ENCODE measurements around the gene TMEM18.

TMEM18 gene

GRCh38 chr2:670637-671036 is 6.6 kb downstream of the TMEM18 start:
- Histone ChIP-seq H2BK15ac (ENCODE audit: low read depth, poor library complexity, severe bottlenecking) (no peak overlapping the region), H3K9ac (ENCODE audit: low read length) (no peak overlapping the region), H3K23ac (ENCODE audit: low read length in 2 of 2) (no peak overlapping the region), H3K36me3 (ENCODE audit: control insufficient read depth in 1 of 2, insufficient read depth in 2 of 2, low read depth in 1 of 2, low read length in 2 of 2) (peaks cover 46 to 55% of the 10 kb centered on the region in 2 experiments), H2AFZ (ENCODE audit: low read depth, low read length) (no peak overlapping the region), H4K8ac (ENCODE audit: low read length) (no peak overlapping the region), H3K4me1 (ENCODE audit: control insufficient read depth, insufficient read depth, low read depth, low read length) (peaks cover 19% of the 10 kb centered on the region), H2AK5ac (ENCODE audit: low read length, severe bottlenecking) (no peak overlapping the region), H3K79me1 (replicated peaks; ENCODE audit: low read length, poor library complexity, severe bottlenecking) (peaks cover 35% of the 10 kb centered on the region), H3K18ac (ENCODE audit: low read depth in 1 of 2, low read length in 2 of 2) (no peak overlapping the region), H3K4me3 (ENCODE audit: insufficient read depth in 1 of 2, low read depth in 1 of 2, low read length in 2 of 2) (no peak overlapping the region), H3K14ac (ENCODE audit: low read length in 2 of 2) (no peak overlapping the region), H2BK5ac (ENCODE audit: low read depth, low read length, poor library complexity, severe bottlenecking) (no peak overlapping the region), H3K27ac (ENCODE audit: low read length, poor library complexity, severe bottlenecking) (no peak overlapping the region), H4K91ac (ENCODE audit: low read length) (no peak overlapping the region), H3K9me3 (ENCODE audit: control insufficient read depth, low read length) (no peaks in the 10 kb centered on the region), H3K4me2 (ENCODE audit: low read length, poor library complexity, severe bottlenecking) (no peak overlapping the region), H2BK120ac (ENCODE audit: low read depth, low read length) (no peak overlapping the region), H3K4ac (ENCODE audit: low read depth in 1 of 2, low read length in 2 of 2) (no peak overlapping the region), H2BK12ac (ENCODE audit: low read length in 2 of 2) (no peak overlapping the region), H3K27me3 (ENCODE audit: control insufficient read depth in 1 of 2, insufficient read depth in 1 of 2, low read length in 2 of 2) (no peaks in the 10 kb centered on the region)
- 95% methylated on average over 18 of the region's 18 CpGs for WGBS
- DNase-seq, result no peak

- no peak overlapping the region for H3K23ac ChIP-seq (ENCODE audit: low read length in 2 of 2)
- no peak overlapping the region for H3K18ac ChIP-seq (ENCODE audit: low read depth in 1 of 2, low read length in 2 of 2)
- no peak overlapping the region for H3K4ac ChIP-seq (ENCODE audit: low read depth in 1 of 2, low read length in 2 of 2)
- H2BK12ac ChIP-seq (ENCODE audit: low read length in 2 of 2), result no peak overlapping the region
- peaks cover 12% of the 10 kb centered on the region for H3K4me1 ChIP-seq (ENCODE audit: control insufficient read depth, insufficient read depth, low read depth, low read length)
- DNase-seq, result peak; percentile 30
- no peak overlapping the region for H2BK5ac ChIP-seq (ENCODE audit: low read depth, low read length, poor library complexity, severe bottlenecking)
- no peak overlapping the region for H2BK15ac ChIP-seq (ENCODE audit: low read depth, poor library complexity, severe bottlenecking)
- H2AFZ ChIP-seq (ENCODE audit: low read depth, low read length), result no peak overlapping the region
- 76% methylated on average over 7 of the region's 7 CpGs for WGBS
- H3K4me2 ChIP-seq (ENCODE audit: low read length, poor library complexity, severe bottlenecking), result no peak overlapping the region
- no peak overlapping the region for H2AK5ac ChIP-seq (ENCODE audit: low read length, severe bottlenecking)
- peaks cover 47 to 61% of the 10 kb centered on the region in 2 experiments for H3K36me3 ChIP-seq (ENCODE audit: control insufficient read depth in 1 of 2, insufficient read depth in 2 of 2, low read depth in 1 of 2, low read length in 2 of 2)
- no peak overlapping the region for H3K14ac ChIP-seq (ENCODE audit: low read length in 2 of 2)
- no peak overlapping the region for H4K8ac ChIP-seq (ENCODE audit: low read length)
- no peaks in the 10 kb centered on the region for H3K27me3 ChIP-seq (ENCODE audit: control insufficient read depth in 1 of 2, insufficient read depth in 1 of 2, low read length in 2 of 2)
- no peak overlapping the region for H3K9ac ChIP-seq (ENCODE audit: low read length)
- H3K79me1 ChIP-seq (replicated peaks; ENCODE audit: low read length, poor library complexity, severe bottlenecking), result peaks cover 41% of the 10 kb centered on the region
- H2BK120ac ChIP-seq (ENCODE audit: low read depth, low read length), result no peak overlapping the region
- H4K91ac ChIP-seq (ENCODE audit: low read length), result no peak overlapping the region
- no peak overlapping the region for H3K27ac ChIP-seq (ENCODE audit: low read length, poor library complexity, severe bottlenecking)
- H3K9me3 ChIP-seq (ENCODE audit: control insufficient read depth, low read length), result no peaks in the 10 kb centered on the region
- H3K4me3 ChIP-seq (ENCODE audit: insufficient read depth in 1 of 2, low read depth in 1 of 2, low read length in 2 of 2), result no peak overlapping the region
These were observed 7.9 kb downstream of the TMEM18 start for GRCh38 chr2:669323-669722.

- H3K36me3 ChIP-seq (ENCODE audit: control insufficient read depth in 1 of 2, insufficient read depth in 2 of 2, low read depth in 1 of 2, low read length in 2 of 2), result peaks cover 51 to 74% of the 10 kb centered on the region in 2 experiments
- H4K91ac ChIP-seq (ENCODE audit: low read length), result no peak overlapping the region
- no peak overlapping the region for H2BK15ac ChIP-seq (ENCODE audit: low read depth, poor library complexity, severe bottlenecking)
- no peak overlapping the region for H2BK12ac ChIP-seq (ENCODE audit: low read length in 2 of 2)
- H3K27ac ChIP-seq (ENCODE audit: low read length, poor library complexity, severe bottlenecking), result no peak overlapping the region
- no peak overlapping the region for H3K4me3 ChIP-seq (ENCODE audit: insufficient read depth in 1 of 2, low read depth in 1 of 2, low read length in 2 of 2)
- H3K9me3 ChIP-seq (ENCODE audit: control insufficient read depth, low read length), result no peaks in the 10 kb centered on the region
- H3K23ac ChIP-seq (ENCODE audit: low read length in 2 of 2), result no peak overlapping the region
- 90% methylated on average over 3 of the region's 3 CpGs for WGBS
- H2AFZ ChIP-seq (ENCODE audit: low read depth, low read length), result no peak overlapping the region
- no peak overlapping the region for H2AK5ac ChIP-seq (ENCODE audit: low read length, severe bottlenecking)
- H2BK5ac ChIP-seq (ENCODE audit: low read depth, low read length, poor library complexity, severe bottlenecking), result no peak overlapping the region
- no peak overlapping the region for H3K4ac ChIP-seq (ENCODE audit: low read depth in 1 of 2, low read length in 2 of 2)
- no peaks in the 10 kb centered on the region for H3K27me3 ChIP-seq (ENCODE audit: control insufficient read depth in 1 of 2, insufficient read depth in 1 of 2, low read length in 2 of 2)
- no peak overlapping the region for H2BK120ac ChIP-seq (ENCODE audit: low read depth, low read length)
- H3K4me1 ChIP-seq (ENCODE audit: control insufficient read depth, insufficient read depth, low read depth, low read length), result peaks cover 3% of the 10 kb centered on the region
- H3K14ac ChIP-seq (ENCODE audit: low read length in 2 of 2), result no peak overlapping the region
- no peak overlapping the region for H3K18ac ChIP-seq (ENCODE audit: low read depth in 1 of 2, low read length in 2 of 2)
- H3K79me1 ChIP-seq (replicated peaks; ENCODE audit: low read length, poor library complexity, severe bottlenecking), result peaks cover 41% of the 10 kb centered on the region
- H4K8ac ChIP-seq (ENCODE audit: low read length), result no peak overlapping the region
- H3K4me2 ChIP-seq (ENCODE audit: low read length, poor library complexity, severe bottlenecking), result no peak overlapping the region
- no peak for DNase-seq
- H3K9ac ChIP-seq (ENCODE audit: low read length), result no peak overlapping the region
These were observed 9.2 kb downstream of the TMEM18 start for GRCh38 chr2:668000-668398.

GRCh38 chr2:667332-667999 is 9.7 kb downstream of the TMEM18 start:
- no peak overlapping the region for H4K8ac ChIP-seq (ENCODE audit: low read length)
- H3K23ac ChIP-seq (ENCODE audit: low read length in 2 of 2), result no peak overlapping the region
- no peak overlapping the region for H3K4me3 ChIP-seq (ENCODE audit: insufficient read depth in 1 of 2, low read depth in 1 of 2, low read length in 2 of 2)
- H3K4me2 ChIP-seq (ENCODE audit: low read length, poor library complexity, severe bottlenecking), result no peak overlapping the region
- H2BK120ac ChIP-seq (ENCODE audit: low read depth, low read length), result no peak overlapping the region
- H3K9me3 ChIP-seq (ENCODE audit: control insufficient read depth, low read length), result no peaks in the 10 kb centered on the region
- H3K14ac ChIP-seq (ENCODE audit: low read length in 2 of 2), result no peak overlapping the region
- no peak overlapping the region for H2AK5ac ChIP-seq (ENCODE audit: low read length, severe bottlenecking)
- H2BK15ac ChIP-seq (ENCODE audit: low read depth, poor library complexity, severe bottlenecking), result no peak overlapping the region
- peak; percentile 70 for DNase-seq
- no peaks in the 10 kb centered on the region for H3K27me3 ChIP-seq (ENCODE audit: control insufficient read depth in 1 of 2, insufficient read depth in 1 of 2, low read length in 2 of 2)
- peaks cover 4% of the 10 kb centered on the region for H3K4me1 ChIP-seq (ENCODE audit: control insufficient read depth, insufficient read depth, low read depth, low read length)
- no peak overlapping the region for H3K18ac ChIP-seq (ENCODE audit: low read depth in 1 of 2, low read length in 2 of 2)
- H3K36me3 ChIP-seq (ENCODE audit: control insufficient read depth in 1 of 2, insufficient read depth in 2 of 2, low read depth in 1 of 2, low read length in 2 of 2), result peaks cover 49 to 74% of the 10 kb centered on the region in 2 experiments
- H4K91ac ChIP-seq (ENCODE audit: low read length), result no peak overlapping the region
- H3K4ac ChIP-seq (ENCODE audit: low read depth in 1 of 2, low read length in 2 of 2), result no peak overlapping the region
- no peak overlapping the region for H2AFZ ChIP-seq (ENCODE audit: low read depth, low read length)
- H3K9ac ChIP-seq (ENCODE audit: low read length), result no peak overlapping the region
- H3K27ac ChIP-seq (ENCODE audit: low read length, poor library complexity, severe bottlenecking), result no peak overlapping the region
- H2BK5ac ChIP-seq (ENCODE audit: low read depth, low read length, poor library complexity, severe bottlenecking), result no peak overlapping the region
- no peak overlapping the region for H2BK12ac ChIP-seq (ENCODE audit: low read length in 2 of 2)
- H3K79me1 ChIP-seq (replicated peaks; ENCODE audit: low read length, poor library complexity, severe bottlenecking), result peaks cover 40% of the 10 kb centered on the region
- WGBS, result 86% methylated on average over 2 of the region's 5 CpGs

Measured in mesenchymal stem cell (in vitro differentiated cells and primary cell).